C4-2B (cell line): ENCODE results near the gene VPS8.
"Not testable (repeated sequence)": the region's sequence is repeated elsewhere in the genome, so short reads cannot be mapped to it uniquely, and the experiment has no call there.

Experiments used
- H3K27ac ChIP-seq: fragments of 450-650 bp; 2 replicates; pipeline ENCODE4 v1.5.1; 2017
- ZFX ChIP-seq: fragments of 450-650 bp; IDR thresholded peaks from 2 replicates; pipeline ENCODE4 v1.6.1; 2017
- TF ChIP-seq, protein P1 (sequence below): fragments of 450-650 bp; conservative IDR thresholded peaks from 2 replicates; pipeline ENCODE4 v1.5.1; 2017; ENCODE audit warnings: mild to moderate bottlenecking

Gene VPS8

DNA sequence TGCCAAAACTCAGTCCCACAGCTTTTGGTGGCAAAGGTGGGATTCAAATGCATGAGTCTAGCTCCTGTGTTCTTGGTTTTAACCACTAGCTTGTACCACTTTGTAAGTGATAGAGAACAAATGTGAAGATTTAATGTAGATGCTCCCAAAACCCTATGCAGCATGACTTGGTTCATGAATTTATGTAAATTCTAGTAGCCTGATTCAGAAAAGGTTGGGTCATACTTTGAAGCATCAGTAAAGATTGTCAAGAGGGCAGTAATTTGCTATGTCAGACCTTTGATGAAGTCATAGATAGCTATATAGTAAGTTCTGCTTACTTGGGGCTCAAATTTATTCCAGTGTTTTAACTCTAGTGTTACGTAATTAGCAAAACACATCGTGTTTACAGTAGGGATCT lies 75.6 kb downstream of the VPS8 start:
- no peak overlapping the region for H3K27ac ChIP-seq
- no peak for TF ChIP-seq ZFX
- TF ChIP-seq, protein P1, sequence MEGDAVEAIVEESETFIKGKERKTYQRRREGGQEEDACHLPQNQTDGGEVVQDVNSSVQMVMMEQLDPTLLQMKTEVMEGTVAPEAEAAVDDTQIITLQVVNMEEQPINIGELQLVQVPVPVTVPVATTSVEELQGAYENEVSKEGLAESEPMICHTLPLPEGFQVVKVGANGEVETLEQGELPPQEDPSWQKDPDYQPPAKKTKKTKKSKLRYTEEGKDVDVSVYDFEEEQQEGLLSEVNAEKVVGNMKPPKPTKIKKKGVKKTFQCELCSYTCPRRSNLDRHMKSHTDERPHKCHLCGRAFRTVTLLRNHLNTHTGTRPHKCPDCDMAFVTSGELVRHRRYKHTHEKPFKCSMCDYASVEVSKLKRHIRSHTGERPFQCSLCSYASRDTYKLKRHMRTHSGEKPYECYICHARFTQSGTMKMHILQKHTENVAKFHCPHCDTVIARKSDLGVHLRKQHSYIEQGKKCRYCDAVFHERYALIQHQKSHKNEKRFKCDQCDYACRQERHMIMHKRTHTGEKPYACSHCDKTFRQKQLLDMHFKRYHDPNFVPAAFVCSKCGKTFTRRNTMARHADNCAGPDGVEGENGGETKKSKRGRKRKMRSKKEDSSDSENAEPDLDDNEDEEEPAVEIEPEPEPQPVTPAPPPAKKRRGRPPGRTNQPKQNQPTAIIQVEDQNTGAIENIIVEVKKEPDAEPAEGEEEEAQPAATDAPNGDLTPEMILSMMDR = no peak

DNA sequence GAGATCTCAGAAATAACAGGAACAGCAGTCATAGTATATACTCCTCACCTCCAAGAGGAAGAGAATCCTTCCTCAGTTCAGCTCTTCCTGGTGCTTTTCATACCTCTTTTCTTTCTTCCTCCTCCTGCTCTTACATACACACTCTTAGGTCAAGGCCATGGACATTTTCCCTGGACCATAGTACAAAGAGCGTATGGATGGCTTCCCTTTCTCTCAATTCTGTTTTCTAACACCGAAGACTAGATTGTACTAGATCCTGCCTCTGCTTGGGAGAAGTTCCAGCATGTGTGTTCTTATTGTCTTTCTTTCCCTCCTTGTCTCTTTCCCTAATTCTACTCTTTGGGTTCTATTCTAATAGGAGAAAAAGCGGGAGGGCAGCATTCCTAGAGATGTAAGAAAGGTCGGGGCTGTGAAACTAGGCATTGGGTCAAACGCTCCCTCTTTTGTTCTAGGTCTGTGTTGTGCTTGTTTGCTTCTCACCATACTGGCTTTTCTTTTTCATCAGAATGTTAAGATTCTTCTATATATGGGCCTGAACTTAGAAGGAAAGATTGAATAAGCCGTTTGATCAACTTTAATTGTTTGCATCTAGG lies 77.4 kb downstream of the VPS8 start:
- no peak for TF ChIP-seq ZFX
- TF ChIP-seq, protein P1 = no peak
- H3K27ac ChIP-seq = no peak overlapping the region

DNA sequence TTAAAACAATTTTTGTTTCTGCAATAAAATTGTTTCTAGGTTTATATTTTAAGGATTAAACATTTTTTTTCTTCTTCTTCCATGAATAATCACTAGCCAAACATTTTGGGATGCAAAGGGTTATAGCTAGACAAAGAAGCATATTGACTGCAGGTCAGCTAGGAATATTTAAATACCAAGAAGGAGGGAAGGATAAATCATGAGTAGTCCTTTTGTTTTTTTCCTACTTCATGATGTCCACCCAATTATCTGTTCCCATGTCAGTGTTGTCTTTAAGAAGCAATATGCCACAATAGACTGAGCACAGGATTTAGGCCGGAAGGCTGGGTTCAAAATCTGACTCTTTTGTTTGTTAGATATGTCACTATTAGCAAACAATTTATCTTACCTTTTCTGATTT lies 82.1 kb downstream of the VPS8 start:
- no peak for TF ChIP-seq ZFX
- TF ChIP-seq, protein P1 = no peak
- no peak overlapping the region for H3K27ac ChIP-seq

DNA sequence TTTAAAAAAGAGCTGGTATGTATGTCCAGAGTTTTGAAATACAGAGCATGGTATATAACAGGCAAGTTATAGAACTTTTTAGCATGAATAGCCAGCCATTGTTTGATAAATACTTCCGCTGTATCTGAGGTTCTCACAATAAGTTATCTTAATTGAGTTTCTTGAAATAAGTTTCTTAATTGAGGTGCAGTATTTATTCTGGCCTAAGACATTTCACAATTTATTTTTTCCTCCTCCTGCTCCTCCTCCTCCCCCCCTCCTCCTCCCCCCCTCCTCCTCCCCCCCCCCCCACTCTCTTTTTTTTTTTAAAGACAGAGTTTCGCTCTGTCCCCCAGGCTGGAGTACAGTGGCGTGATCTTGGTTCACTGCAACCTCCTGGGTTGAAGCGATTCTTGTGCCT lies 83.4 kb downstream of the VPS8 start:
- no peak overlapping the region for H3K27ac ChIP-seq
- TF ChIP-seq ZFX = no peak
- TF ChIP-seq, protein P1 = no peak

DNA sequence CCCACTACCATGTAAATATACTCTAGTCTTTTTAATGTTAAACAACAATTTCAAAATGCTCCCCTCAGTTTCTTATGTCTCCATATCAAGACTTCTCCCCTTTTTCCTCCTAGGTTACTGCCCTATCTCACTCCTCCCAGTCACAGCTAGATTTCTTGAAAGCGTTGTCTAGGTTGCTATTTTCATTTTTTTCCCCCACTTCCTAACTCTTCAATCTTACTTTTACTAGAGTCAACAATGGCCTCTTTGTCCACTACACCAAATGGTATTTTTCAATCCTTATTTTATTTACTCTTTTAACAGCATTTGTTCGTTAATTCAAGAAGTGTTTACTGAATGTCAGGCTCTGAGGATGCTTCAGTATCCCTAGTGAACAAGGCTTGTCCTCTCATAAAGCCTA lies 84.4 kb downstream of the VPS8 start:
- TF ChIP-seq, protein P1 = no peak
- TF ChIP-seq ZFX = no peak
- H3K27ac ChIP-seq = no peak overlapping the region

DNA sequence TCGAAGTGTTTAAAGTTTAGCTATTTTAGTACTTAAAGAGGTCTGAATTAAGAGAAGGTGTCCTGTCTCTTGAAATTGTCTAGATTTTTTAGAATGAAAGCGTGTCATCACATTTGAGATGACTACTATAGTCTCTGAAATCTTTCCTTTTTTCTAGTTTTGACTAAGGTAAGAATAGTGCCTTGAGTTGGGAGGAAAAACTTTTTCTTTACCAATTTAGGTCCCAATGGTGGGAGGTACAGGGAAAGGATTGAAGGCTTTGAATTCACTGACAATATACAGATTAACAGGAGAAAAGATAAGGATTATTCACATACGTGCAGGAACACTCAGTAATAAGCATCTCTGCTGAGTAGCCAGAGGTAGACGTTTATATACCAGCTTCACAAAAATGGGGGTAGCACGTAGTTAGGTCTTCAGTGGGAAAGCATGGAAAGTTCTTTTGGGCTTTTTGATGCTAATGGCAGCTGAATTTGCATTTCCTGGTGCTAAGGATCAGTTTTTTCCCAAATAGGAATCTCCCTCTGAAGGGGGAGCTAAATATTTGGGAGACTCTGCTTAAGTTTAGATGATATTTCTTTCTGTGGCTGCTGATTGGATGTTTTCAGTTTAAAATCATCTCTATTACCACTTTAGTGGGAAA lies 88.1 kb downstream of the VPS8 start:
- no peak for TF ChIP-seq ZFX
- TF ChIP-seq, protein P1 = no peak
- H3K27ac ChIP-seq = no peak overlapping the region

DNA sequence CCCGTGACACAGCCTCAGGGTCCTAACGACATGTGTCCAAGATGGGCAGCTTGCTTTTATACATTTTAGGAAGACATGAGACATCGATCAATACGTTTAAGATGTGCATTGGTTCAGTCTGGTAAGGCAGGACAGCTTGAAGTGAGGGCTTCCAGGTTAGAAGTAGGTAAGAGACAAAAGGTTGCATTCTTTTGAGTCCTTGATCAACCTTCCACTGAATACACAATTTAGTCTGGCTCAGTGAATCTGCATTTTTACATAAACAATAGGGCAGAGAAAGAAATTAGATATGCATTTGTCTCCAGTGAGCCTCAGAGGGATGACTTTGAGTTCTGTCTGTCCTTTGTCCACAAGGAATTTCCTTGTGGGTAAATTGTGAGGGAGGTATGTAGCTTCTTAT lies 95.1 kb downstream of the VPS8 start:
- not testable (repeated sequence) for H3K27ac ChIP-seq
